Activated naive CD4-positive, alpha-beta T cell treated with Interleukin-2 at 50 U/mL for 16 hours (primary cell): ENCODE results near the gene SERTM2.

Source experiments
- DNase-seq: peaks from one replicate; pipeline ENCODE4 v3.0.0-alpha.2; 2020

Gene SERTM2

GRCh38 chrX:111561851-111562250 lies 50.4 kb downstream of the SERTM2 start:
- DNase-seq = no peak

DNA sequence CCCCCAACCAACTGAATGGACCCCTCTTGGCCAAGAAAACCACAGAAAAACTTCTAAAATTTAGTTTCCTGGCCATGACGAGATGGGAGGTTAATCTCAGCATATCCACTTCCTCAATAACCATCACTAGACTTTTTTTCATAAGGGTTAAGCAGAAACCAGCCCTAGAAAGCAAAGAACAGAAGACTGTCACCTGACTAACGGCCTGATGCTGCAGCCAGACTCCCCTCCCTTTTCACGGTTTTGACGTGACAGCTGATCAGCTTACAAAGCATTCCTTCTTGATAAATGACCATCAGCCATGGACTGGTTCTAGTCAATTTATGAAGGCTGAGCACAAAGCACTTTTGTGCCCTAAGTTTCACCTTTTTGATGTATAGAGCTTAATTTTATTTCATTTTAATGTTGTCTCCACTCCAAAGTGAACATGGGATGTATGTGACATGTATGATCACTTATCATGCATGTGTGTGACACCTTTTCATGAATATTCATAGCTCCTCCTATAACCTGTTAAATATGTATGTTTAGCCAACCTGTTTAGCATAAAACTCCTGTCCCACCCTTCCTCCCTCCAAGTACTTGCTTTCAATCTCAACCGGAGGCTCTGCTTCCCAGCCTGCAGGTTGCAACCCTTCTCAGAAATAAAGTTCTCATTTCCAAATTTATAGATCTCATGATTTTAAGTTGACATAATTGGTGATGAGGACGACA lies 56.3 kb downstream of the SERTM2 start:
- no peak for DNase-seq

GRCh38 chrX:111568354-111568753 lies 56.9 kb downstream of the SERTM2 start:
- DNase-seq = no peak

GRCh38 chrX:111568817-111569216 lies 57.4 kb downstream of the SERTM2 start:
- no peak for DNase-seq
